Heart left ventricle (tissue), 13 donors: ENCODE results near the gene FLNA.

Source experiments
- POLR2A ChIP-seq, 2 donors: fragments of 450-650 bp; IDR thresholded peaks; one replicate each; pipeline ENCODE4 v1.6.1; 2017; ENCODE audit warnings: antibody characterized with exemption in 2 of 2, mild to moderate bottlenecking in 2 of 2, moderate library complexity in 2 of 2
- TF ChIP-seq, protein P1 (sequence below), 12 donors: fragments of 200-600 bp; sonication (generic) in 4 of 12; IDR thresholded peaks; one replicate each; pipeline versions ENCODE4 v1.5.0 to v1.8.0; 2018 to 2022; ENCODE audit warnings: antibody characterized with exemption in 12 of 12, mild to moderate bottlenecking in 5 of 12
- donor health status: ischemic (EF 13 %, LVEDD 7.1; RV severe dilation, severe dysfunction).
- donor health status: DM: no; HTN: yes; CAD: no.
- donor health status: DM: no; HTN: no; CAD: no.
- donor health status: ischemic (EF 25% LVEDD 6.9; RV normal size, moderate dysfunction).
- donor health status: ischemic (EF 25% LVEDD 5.7; RV mildly dilated, moderate dysfunction).
- donor health status: ischemic (EF 35%, LVEDD 5.7; RV mildly dilated, moderate dysfunction).
- donor health status: nonischemic (EF 11% LVEDD 7.7; RV severe dilation, severe dysfunction).
- donor health status: DM: yes; HTN: yes; CAD: no.
- donor health status: PGD.
- donor health status: ischemic (EF 29% LVEDD 5.4; RV normal size, mild dysfunction).
- donor health status: nonischemic (EF 23%, LVEDD 6.1; RV moderate dilation, normal function).

DNA sequence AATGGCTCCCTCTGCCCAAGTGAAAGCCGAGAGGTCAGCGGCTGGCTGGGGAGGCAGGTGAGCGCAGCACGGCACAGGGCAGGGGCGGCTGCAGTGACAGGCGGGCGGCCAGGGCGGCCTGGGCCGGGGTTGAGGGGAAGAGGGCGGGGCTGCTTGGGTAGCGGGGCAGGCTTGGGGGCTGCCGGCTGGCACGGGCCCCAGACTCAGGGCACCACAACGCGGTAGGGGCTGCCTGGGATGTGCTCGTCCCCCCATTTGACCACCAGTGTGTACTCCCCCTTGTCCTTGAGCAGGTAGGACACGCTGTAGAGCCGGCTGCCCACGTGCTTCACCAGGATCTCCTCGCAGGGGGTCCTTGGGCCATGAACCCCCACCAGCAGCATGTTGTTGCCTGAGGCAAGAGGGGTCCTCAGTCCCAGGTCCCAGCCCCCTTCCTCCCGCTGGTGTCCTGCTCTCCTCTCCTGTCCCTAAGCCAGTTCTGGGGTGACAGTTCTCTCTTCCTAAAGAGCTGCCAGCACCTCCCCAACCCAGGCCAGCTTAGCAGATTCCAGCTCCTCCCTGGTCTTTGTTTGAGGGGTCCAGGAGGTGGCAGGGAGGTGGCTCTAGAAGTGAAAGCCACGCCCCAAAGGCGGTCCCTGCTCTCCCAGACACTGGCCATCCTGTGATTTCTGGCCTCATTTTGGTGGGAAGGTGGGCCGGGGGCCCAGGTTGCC, 25.6 kb downstream of the FLNA start:
- TF ChIP-seq POLR2A (IDR thresholded peaks at IDR 0.05): no peak
- TF ChIP-seq, protein P1, sequence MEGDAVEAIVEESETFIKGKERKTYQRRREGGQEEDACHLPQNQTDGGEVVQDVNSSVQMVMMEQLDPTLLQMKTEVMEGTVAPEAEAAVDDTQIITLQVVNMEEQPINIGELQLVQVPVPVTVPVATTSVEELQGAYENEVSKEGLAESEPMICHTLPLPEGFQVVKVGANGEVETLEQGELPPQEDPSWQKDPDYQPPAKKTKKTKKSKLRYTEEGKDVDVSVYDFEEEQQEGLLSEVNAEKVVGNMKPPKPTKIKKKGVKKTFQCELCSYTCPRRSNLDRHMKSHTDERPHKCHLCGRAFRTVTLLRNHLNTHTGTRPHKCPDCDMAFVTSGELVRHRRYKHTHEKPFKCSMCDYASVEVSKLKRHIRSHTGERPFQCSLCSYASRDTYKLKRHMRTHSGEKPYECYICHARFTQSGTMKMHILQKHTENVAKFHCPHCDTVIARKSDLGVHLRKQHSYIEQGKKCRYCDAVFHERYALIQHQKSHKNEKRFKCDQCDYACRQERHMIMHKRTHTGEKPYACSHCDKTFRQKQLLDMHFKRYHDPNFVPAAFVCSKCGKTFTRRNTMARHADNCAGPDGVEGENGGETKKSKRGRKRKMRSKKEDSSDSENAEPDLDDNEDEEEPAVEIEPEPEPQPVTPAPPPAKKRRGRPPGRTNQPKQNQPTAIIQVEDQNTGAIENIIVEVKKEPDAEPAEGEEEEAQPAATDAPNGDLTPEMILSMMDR (IDR thresholded peaks at IDR 0.05): no peak
